Activated naive CD4-positive, alpha-beta T cell treated with anti-CD3 and anti-CD28 coated beads for 36 hours (primary cell): Measurements from ENCODE around the gene MTAP. TPM values are rescaled to one million over a fixed set of nuclear protein-coding genes. Genes with fewer than 3 reads are reported as not detected.

ENCODE experiments used
- CTCF ChIA-PET: fragments of 350-600 bp; sonication (Branson Sonifier 250); formaldehyde crosslinking; loops from one replicate; lab custom pipeline; 2021; ENCODE audit warnings: antibody characterized with exemption; lab: Charles Lee
- DNase-seq: peaks from one replicate; pipeline ENCODE4 v3.0.0-alpha.2; 2020
- H3K27ac Mint-ChIP-seq: one replicate; pipeline ENCODE4 v1.8.0; 2021; ENCODE audit warnings: mild to moderate bottlenecking, mixed read lengths
- H3K27me3 Mint-ChIP-seq: one replicate; pipeline ENCODE4 v1.8.0; 2021; ENCODE audit warnings: low read depth, mixed read lengths
- H3K36me3 Mint-ChIP-seq: one replicate; pipeline ENCODE4 v1.8.0; 2021; ENCODE audit warnings: low read depth, mixed read lengths
- H3K4me1 Mint-ChIP-seq: one replicate; pipeline ENCODE4 v1.8.0; 2021; ENCODE audit warnings: low read depth, mixed read lengths
- H3K4me3 Mint-ChIP-seq: one replicate; pipeline ENCODE4 v1.8.0; 2021; ENCODE audit warnings: mild to moderate bottlenecking, moderate library complexity, mixed read lengths
- H3K9me3 Mint-ChIP-seq: one replicate; pipeline ENCODE4 v1.8.0; 2021; ENCODE audit warnings: mixed read lengths
- intact Hi-C: fragments of 100-400 bp; cut with micrococcal nuclease; formaldehyde crosslinking; loops from one replicate; pipeline ENCODE4 v1.15.1; 2023
- total RNA-seq, 2 experiments: library from RNA; stranded (reverse); gene quantifications; one replicate each; pipeline ENCODE4 v1.2.3, GENCODE V29; 2021

MTAP gene
- total RNA-seq, 2 experiments from 2014 or later = 59.0 to 66.4 TPM

- peak; percentile 75 for DNase-seq
- H3K4me1 Mint-ChIP-seq = peaks cover 14% of the 10 kb centered on the region
- H3K27me3 Mint-ChIP-seq = peaks cover 81% of the 10 kb centered on the region
- no peak overlapping the region for H3K27ac Mint-ChIP-seq
- H3K9me3 Mint-ChIP-seq = peaks cover 3% of the 10 kb centered on the region
- CTCF ChIA-PET = no interaction called here
- H3K4me3 Mint-ChIP-seq = peak overlapping the region; percentile 56
- H3K36me3 Mint-ChIP-seq = peaks cover 2% of the 10 kb centered on the region
- intact Hi-C loops = loop anchor here (1.0 to 2.0 kb wide), 4 partner anchors 9 to 34 kb away; partner anchors contain the start of gene CDKN2B
Observed at GRCh38 chr9:21974722-21975409, 172.4 kb downstream of the MTAP start.

DNA sequence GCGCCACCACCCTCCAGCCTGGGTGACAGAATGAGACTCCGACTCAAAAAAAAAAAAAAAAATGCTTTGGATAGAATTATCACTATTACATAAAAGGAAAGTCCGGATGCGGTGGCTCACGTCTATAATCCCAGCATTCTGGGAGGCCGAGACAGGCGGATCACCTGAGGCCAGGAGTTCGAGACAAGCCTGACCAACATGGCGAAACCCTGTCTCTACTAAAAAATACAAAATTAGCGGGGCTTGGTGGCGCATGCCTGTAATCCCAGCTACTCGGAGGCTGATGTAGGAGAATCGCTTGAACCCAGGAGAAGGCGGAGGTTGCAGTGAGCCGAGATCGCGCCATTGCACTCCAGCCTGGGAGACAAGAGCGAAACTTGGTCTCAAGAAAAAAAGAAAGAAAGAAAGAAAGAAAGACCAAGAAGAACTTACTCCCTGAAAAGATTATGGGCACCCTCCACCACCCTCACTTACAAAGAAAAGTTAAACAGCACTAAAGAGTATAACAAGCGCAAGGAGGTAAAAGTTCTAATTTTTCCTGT is 174.0 kb downstream of the MTAP start:
- peaks cover 12% of the 10 kb centered on the region for H3K4me1 Mint-ChIP-seq
- H3K9me3 Mint-ChIP-seq = no peaks in the 10 kb centered on the region
- intact Hi-C loops = no loop called here
- CTCF ChIA-PET = interaction anchor here (0.7 to 2.0 kb wide), 4 partner anchors 11 to 160 kb away, joined by 3 to 6 read pairs (median 4); partner anchors contain the start of gene CDKN2B
- H3K36me3 Mint-ChIP-seq = no peaks in the 10 kb centered on the region
- no peak overlapping the region for H3K27ac Mint-ChIP-seq
- H3K4me3 Mint-ChIP-seq = no peak overlapping the region
- H3K27me3 Mint-ChIP-seq = peaks cover 75% of the 10 kb centered on the region
- no peak for DNase-seq

DNA sequence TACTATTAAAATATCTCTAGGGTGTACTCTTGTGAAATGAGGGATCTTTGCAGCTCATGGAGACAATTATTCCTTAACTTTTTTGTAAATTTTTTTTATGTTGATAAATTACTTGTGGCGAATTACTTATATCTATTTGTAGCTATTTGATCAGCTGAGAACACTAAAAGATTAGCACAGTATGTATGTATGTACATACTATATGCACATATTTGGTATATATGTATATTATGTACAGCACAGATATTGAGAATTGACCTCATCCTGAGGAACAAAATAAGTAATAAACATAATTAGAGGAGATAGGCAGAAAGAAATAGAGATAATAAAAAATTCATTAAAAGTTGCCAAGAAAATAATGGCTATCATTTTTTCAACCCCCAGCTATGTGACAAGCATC is 180.0 kb downstream of the MTAP start:
- CTCF ChIA-PET = interaction anchor here (1.0 to 2.3 kb wide), 4 partner anchors 9 to 169 kb away, joined by 3 to 6 read pairs (median 4); no protein-coding TSS in a partner anchor
- Mint-ChIP-seq H3K4me1 (no peaks in the 10 kb centered on the region), H3K27me3 (peaks cover 69% of the 10 kb centered on the region), H3K27ac (no peak overlapping the region), H3K4me3 (no peak overlapping the region), H3K36me3 (no peaks in the 10 kb centered on the region), H3K9me3 (no peaks in the 10 kb centered on the region)
- intact Hi-C loops = no loop called here
- DNase-seq = no peak

- peaks cover 68% of the 10 kb centered on the region for H3K27me3 Mint-ChIP-seq
- no peaks in the 10 kb centered on the region for H3K36me3 Mint-ChIP-seq
- H3K27ac Mint-ChIP-seq = no peak overlapping the region
- no peaks in the 10 kb centered on the region for H3K4me1 Mint-ChIP-seq
- intact Hi-C loops = no loop called here
- no peaks in the 10 kb centered on the region for H3K9me3 Mint-ChIP-seq
- no peak overlapping the region for H3K4me3 Mint-ChIP-seq
- DNase-seq = no peak
- CTCF ChIA-PET = interaction anchor here (0.9 to 2.3 kb wide), 4 partner anchors 9 to 170 kb away, joined by 3 to 6 read pairs (median 4); no protein-coding TSS in a partner anchor
Observed at GRCh38 chr9:21982861-21983560, 180.6 kb downstream of the MTAP start.

DNA sequence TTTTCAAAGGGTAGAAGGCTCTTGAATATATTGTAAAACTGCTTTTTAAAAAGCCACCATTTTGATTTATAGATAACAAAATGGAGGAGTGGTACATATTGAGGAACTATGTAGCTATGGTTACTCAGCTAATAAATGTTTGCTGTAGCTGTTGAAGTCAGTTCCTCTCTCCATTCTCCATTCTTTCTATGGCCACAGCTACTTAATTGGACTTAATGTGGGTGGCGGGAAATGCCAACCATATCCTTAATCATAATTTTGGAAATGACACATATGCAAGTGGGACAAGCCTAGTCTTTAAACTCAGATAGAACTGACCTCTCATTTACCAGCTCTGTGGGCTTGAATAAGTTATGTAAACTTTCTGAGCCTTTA is 181.1 kb downstream of the MTAP start:
- Mint-ChIP-seq H3K36me3 (no peaks in the 10 kb centered on the region), H3K4me3 (no peak overlapping the region), H3K27ac (no peak overlapping the region), H3K9me3 (no peaks in the 10 kb centered on the region), H3K27me3 (peaks cover 70% of the 10 kb centered on the region), H3K4me1 (no peaks in the 10 kb centered on the region)
- CTCF ChIA-PET = interaction anchor here (0.9 to 2.3 kb wide), 2 partner anchors 25 to 55 kb away, joined by 3 to 6 read pairs; no protein-coding TSS in a partner anchor
- DNase-seq = no peak
- intact Hi-C loops = no loop called here

DNA sequence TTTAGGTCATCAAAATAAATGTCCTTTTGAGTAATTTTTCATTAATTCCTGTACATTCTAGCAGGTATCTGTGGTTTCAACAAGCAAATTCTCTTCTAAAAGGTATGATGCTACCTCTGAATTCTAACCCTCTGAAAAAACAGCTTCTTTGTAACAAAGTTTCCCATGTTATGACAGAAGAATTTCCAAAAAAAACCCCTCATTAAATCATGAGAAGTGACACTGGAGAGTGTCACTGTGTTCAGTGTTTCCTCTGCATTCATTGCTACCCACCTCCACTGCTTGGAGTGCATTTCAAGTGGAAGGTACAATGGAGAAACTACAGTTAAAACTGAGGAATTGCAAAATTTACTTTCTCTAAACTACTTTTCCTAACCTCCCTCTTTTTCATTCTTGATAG is 181.7 kb downstream of the MTAP start:
- CTCF ChIA-PET = interaction anchor here (1.5 to 2.3 kb wide), 2 partner anchors 24 to 54 kb away, joined by 3 to 6 read pairs; no protein-coding TSS in a partner anchor
- Mint-ChIP-seq H3K27ac (no peak overlapping the region), H3K4me1 (no peaks in the 10 kb centered on the region), H3K27me3 (peaks cover 69% of the 10 kb centered on the region), H3K9me3 (no peaks in the 10 kb centered on the region), H3K4me3 (no peak overlapping the region), H3K36me3 (no peaks in the 10 kb centered on the region)
- no peak for DNase-seq
- intact Hi-C loops = no loop called here

GRCh38 chr9:21985964-21986667 is 183.7 kb downstream of the MTAP start:
- H3K36me3 Mint-ChIP-seq = peaks cover 5% of the 10 kb centered on the region
- no peak overlapping the region for H3K27ac Mint-ChIP-seq
- peaks cover 3% of the 10 kb centered on the region for H3K4me1 Mint-ChIP-seq
- H3K27me3 Mint-ChIP-seq = peaks cover 71% of the 10 kb centered on the region
- no peak overlapping the region for H3K4me3 Mint-ChIP-seq
- H3K9me3 Mint-ChIP-seq = peaks cover 6% of the 10 kb centered on the region
- DNase-seq = no peak
- CTCF ChIA-PET = interaction anchor here (1.5 to 2.4 kb wide), 2 partner anchors 16 to 22 kb away, joined by 5 to 17 read pairs; partner anchors contain the start of gene CDKN2B
- intact Hi-C loops = no loop called here

Other genes with a start within 250 kb of the MTAP start
- gene CDKN2A, start 191.8 kb downstream of the MTAP start, total RNA-seq = under 1 TPM; 0.57 to 0.89 TPM
- under 1 TPM in 1 of 2 experiments, not detected in 1; 0.24 TPM for gene CDKN2B-AS1, start 192.2 kb downstream of the MTAP start, total RNA-seq
- not detected for gene CDKN2B, start 206.7 kb downstream of the MTAP start, total RNA-seq